Cardiac fibroblast (primary cell): ENCODE results near the gene KIRREL3.

Experiments
- DNase-seq, 2 donors: peaks; one replicate each; pipeline versions ENCODE4 v3.0.0 to v3.0.0-alpha.2; 2010; ENCODE audit warnings: low read depth in 2 of 2
- H3K4me3 ChIP-seq, 2 donors: replicated peaks in 1 of 2; 1 replicate in 1 of 2; 2 replicates in 1 of 2; pipeline ENCODE4 v1.5.1; 2011; ENCODE audit warnings: low read depth in 2 of 2, low read length in 2 of 2, mild to moderate bottlenecking in 2 of 2, moderate library complexity in 1 of 2
- TF ChIP-seq, protein P1 (sequence below): IDR thresholded peaks from one replicate; pipeline ENCODE4 v1.5.1; 2011; ENCODE audit warnings: low read depth, mild to moderate bottlenecking, low read length, inconsistent platforms

The KIRREL3 gene

DNA sequence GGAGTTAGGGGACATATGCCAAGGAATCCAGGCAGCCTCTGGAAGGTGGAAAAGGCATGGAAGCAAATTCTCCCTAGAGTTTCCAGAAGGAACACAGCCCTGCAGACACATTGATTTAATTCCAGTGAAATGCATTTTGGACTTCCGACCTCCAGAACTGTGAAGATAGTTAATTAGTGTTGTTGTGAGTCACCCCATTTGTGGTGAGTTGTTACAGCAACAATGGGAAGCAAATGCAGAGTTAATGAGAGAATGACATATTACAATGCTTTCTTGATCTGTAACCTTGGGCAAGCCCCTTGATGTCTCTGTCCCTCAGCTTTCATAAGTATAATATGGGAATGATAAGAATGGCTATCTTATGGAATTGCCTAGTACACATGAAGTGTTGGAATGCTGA lies 178.7 kb downstream of the KIRREL3 start:
- no peak for DNase-seq
- TF ChIP-seq, protein P1, sequence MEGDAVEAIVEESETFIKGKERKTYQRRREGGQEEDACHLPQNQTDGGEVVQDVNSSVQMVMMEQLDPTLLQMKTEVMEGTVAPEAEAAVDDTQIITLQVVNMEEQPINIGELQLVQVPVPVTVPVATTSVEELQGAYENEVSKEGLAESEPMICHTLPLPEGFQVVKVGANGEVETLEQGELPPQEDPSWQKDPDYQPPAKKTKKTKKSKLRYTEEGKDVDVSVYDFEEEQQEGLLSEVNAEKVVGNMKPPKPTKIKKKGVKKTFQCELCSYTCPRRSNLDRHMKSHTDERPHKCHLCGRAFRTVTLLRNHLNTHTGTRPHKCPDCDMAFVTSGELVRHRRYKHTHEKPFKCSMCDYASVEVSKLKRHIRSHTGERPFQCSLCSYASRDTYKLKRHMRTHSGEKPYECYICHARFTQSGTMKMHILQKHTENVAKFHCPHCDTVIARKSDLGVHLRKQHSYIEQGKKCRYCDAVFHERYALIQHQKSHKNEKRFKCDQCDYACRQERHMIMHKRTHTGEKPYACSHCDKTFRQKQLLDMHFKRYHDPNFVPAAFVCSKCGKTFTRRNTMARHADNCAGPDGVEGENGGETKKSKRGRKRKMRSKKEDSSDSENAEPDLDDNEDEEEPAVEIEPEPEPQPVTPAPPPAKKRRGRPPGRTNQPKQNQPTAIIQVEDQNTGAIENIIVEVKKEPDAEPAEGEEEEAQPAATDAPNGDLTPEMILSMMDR, result no peak
- H3K4me3 ChIP-seq, result no peak overlapping the region

DNA sequence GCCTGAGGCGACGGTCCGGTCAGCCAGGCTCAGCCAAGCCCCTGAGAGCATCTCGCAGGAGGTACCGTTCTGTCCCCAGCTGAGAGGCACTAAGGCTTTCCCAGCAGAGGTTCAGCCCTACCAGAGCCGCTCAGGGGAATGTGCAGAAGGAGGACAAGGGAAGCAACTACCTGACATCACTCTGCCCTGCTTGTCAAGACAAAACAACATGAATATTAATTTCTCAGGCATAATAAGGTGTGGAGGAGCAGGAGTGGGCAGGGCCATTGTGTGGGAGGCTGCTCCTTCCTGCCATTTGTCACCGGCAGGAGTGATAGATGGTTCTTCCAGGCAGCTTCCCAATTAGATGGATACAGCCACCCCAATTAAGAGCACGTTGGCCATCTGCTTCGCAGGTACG lies 181.4 kb downstream of the KIRREL3 start:
- TF ChIP-seq, protein P1, result no peak
- no peak overlapping the region for H3K4me3 ChIP-seq
- no peak for DNase-seq

- no peak for DNase-seq
- H3K4me3 ChIP-seq, result no peak overlapping the region
- TF ChIP-seq, protein P1, result no peak
Observed at GRCh38 chr11:126817523-126818450, 182.8 kb downstream of the KIRREL3 start.

DNA sequence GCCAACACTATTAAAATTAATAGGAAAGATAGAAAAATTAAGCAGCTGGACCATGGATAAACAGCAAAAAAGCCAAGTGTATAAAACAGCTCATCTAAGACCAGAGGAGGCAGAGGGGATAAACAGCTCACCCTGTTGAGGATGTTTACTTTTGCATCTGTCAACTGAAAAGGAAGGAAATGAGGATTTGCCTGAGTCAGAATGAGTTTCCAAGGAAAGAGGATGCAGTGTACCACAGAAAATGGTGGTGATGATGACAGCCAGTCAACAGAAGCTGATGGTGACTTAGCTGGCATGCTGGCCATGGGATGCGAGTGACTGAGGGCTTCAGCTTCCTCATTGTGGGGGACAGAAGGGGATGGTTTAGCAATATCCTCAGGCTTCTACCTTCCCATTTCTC lies 183.5 kb downstream of the KIRREL3 start:
- TF ChIP-seq, protein P1, result no peak
- no peak overlapping the region for H3K4me3 ChIP-seq
- DNase-seq, result peak in 1 of 2 donors; percentile 16

- TF ChIP-seq, protein P1, result no peak
- DNase-seq, result peak in 1 of 2 donors; percentile 2
- H3K4me3 ChIP-seq, result no peak overlapping the region
Observed at GRCh38 chr11:126816645-126817044, 183.9 kb downstream of the KIRREL3 start.

DNA sequence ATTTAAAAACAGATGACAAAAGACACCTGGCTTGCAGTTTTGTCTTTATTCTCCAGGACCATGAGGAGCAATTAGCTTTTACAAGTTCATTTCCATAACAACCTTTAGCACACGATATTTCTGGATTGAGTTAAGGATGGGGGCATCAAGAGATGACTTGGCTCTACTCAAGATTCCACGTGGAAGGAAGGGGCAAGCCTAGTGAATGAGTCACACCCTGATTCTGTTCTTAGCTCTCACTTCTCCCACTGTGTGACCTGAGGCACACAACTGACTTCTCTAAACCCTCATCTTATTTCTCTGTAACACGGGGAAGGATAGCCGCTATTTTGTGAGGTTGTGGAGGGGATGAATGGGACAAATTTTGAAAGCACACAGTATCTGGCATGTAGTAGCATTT lies 185.5 kb downstream of the KIRREL3 start:
- H3K4me3 ChIP-seq, result no peak overlapping the region
- TF ChIP-seq, protein P1, result no peak
- peak in 1 of 2 donors; percentile 3 for DNase-seq
